HEK293 (cell line): Measurements from ENCODE around the gene DUSP14.

Experiments
- CTCF ChIA-PET: fragments of 350-600 bp; formaldehyde crosslinking; extraction: SDS; loops from one replicate; lab custom pipeline; 2021; ENCODE audit warnings: antibody characterized with exemption; lab: Yijun Ruan, JAX
- POLR2A ChIA-PET: fragments of 300-600 bp; formaldehyde crosslinking; extraction: SDS; loops from one replicate; lab custom pipeline; 2020; ENCODE audit warnings: antibody characterized with exemption, inconsistent platforms; lab: Yijun Ruan, JAX
- H3K27ac ChIP-seq: fragments of 200-500 bp; sonication (Bioruptor generic); 2 replicates; pipeline ENCODE4 v1.5.1; 2014; ENCODE audit warnings: low read depth, low read length, control low read depth, inconsistent platforms; ENCODE audit errors: extremely low read depth
- H3K36me3 ChIP-seq, 2 experiments: fragments of 200-500 bp in 1 of 2; sonication (Bioruptor generic) in 1 of 2; 1 replicate in 1 of 2; 2 replicates in 1 of 2; pipeline ENCODE4 v1.5.1; 2014 to 2017; ENCODE audit warnings: inconsistent platforms in 2 of 2, low read length in 2 of 2; ENCODE audit not compliant: control insufficient read depth in 2 of 2, insufficient read depth in 1 of 2
- H3K4me1 ChIP-seq: fragments of 200-500 bp; sonication (Bioruptor generic); 2 replicates; pipeline ENCODE4 v1.5.1; 2014; ENCODE audit warnings: mild to moderate bottlenecking, low read length, inconsistent platforms; ENCODE audit not compliant: control insufficient read depth, insufficient read depth
- H3K4me3 ChIP-seq: 2 replicates; pipeline ENCODE4 v1.5.1; 2011; ENCODE audit warnings: low read depth, mild to moderate bottlenecking, control low read depth, low read length, moderate library complexity
- H3K9me3 ChIP-seq: fragments of 200-500 bp; sonication (Bioruptor generic); 2 replicates; pipeline ENCODE4 v1.5.1; 2014; ENCODE audit warnings: low read depth, low read length, inconsistent platforms; ENCODE audit not compliant: control insufficient read depth, insufficient read depth
- ATF2 ChIP-seq: fragments of 450-650 bp; formaldehyde crosslinking; IDR thresholded peaks from 2 replicates; pipeline ENCODE4 v1.5.1; 2016; ENCODE audit warnings: missing biosample characterization, missing genetic modification characterization, low read depth
- GFI1B ChIP-seq: fragments of 450-650 bp; formaldehyde crosslinking; IDR thresholded peaks from 2 replicates; pipeline ENCODE4 v1.5.1; 2016; ENCODE audit warnings: missing biosample characterization, missing genetic modification characterization
- GLI2 ChIP-seq: fragments of 450-650 bp; formaldehyde crosslinking; IDR thresholded peaks from 2 replicates; pipeline ENCODE4; 2017; ENCODE audit warnings: missing biosample characterization, missing genetic modification characterization, low read depth, borderline replicate concordance
- PRDM1 ChIP-seq: fragments of 450-650 bp; formaldehyde crosslinking; IDR thresholded peaks from 2 replicates; pipeline ENCODE4; 2016; ENCODE audit warnings: missing biosample characterization, missing genetic modification characterization
- REST ChIP-seq: fragments of 450-650 bp; formaldehyde crosslinking; IDR thresholded peaks from 2 replicates; pipeline ENCODE4 v1.5.1; 2016; ENCODE audit warnings: missing biosample characterization, missing genetic modification characterization
- SCRT1 ChIP-seq: fragments of 450-650 bp; formaldehyde crosslinking; IDR thresholded peaks from 2 replicates; pipeline ENCODE4 v1.5.1; 2016; ENCODE audit warnings: missing biosample characterization, missing genetic modification characterization, borderline replicate concordance
- ZBTB17 ChIP-seq: fragments of 450-650 bp; formaldehyde crosslinking; IDR thresholded peaks from 2 replicates; pipeline ENCODE4 v1.5.1; 2016; ENCODE audit warnings: missing biosample characterization, missing genetic modification characterization
- ZBTB7A ChIP-seq: fragments of 450-650 bp; formaldehyde crosslinking; IDR thresholded peaks from 2 replicates; pipeline ENCODE4 v1.5.1; 2016; ENCODE audit warnings: low read depth, missing biosample characterization, missing genetic modification characterization
- ZFHX2 ChIP-seq: fragments of 450-650 bp; formaldehyde crosslinking; conservative IDR thresholded peaks from 2 replicates; pipeline ENCODE4 v1.5.1; 2016; ENCODE audit warnings: missing biosample characterization, missing genetic modification characterization
- ZNF175 ChIP-seq: fragments of 450-650 bp; formaldehyde crosslinking; IDR thresholded peaks from 2 replicates; pipeline ENCODE4 v1.5.1; 2016; ENCODE audit warnings: missing biosample characterization, missing genetic modification characterization
- ZNF280C ChIP-seq: fragments of 450-650 bp; formaldehyde crosslinking; IDR thresholded peaks from 2 replicates; pipeline ENCODE4 v1.5.1; 2016; ENCODE audit warnings: missing biosample characterization, missing genetic modification characterization
- ZNF391 ChIP-seq: fragments of 450-650 bp; formaldehyde crosslinking; IDR thresholded peaks from 2 replicates; pipeline ENCODE4 v1.5.1; 2016; ENCODE audit warnings: low read depth, missing biosample characterization, missing genetic modification characterization, borderline replicate concordance
- ZNF426 ChIP-seq: fragments of 450-650 bp; formaldehyde crosslinking; IDR thresholded peaks from 2 replicates; pipeline ENCODE4 v1.5.1; 2017; ENCODE audit warnings: missing biosample characterization, missing genetic modification characterization, mild to moderate bottlenecking, inconsistent platforms, moderate library complexity
- ZNF529 ChIP-seq: fragments of 450-650 bp; formaldehyde crosslinking; IDR thresholded peaks from 2 replicates; pipeline ENCODE4 v1.5.1; 2017; ENCODE audit warnings: missing genetic modification characterization, missing biosample characterization; ENCODE audit not compliant: insufficient replicate concordance
- ZNF544 ChIP-seq: fragments of 450-650 bp; formaldehyde crosslinking; IDR thresholded peaks from 2 replicates; pipeline ENCODE4 v1.5.0; 2017; ENCODE audit warnings: missing biosample characterization, missing genetic modification characterization
- ZNF580 ChIP-seq: fragments of 450-650 bp; formaldehyde crosslinking; IDR thresholded peaks from 2 replicates; pipeline ENCODE4 v1.5.1; 2016; ENCODE audit warnings: missing biosample characterization, missing genetic modification characterization
- ZNF621 ChIP-seq: fragments of 450-650 bp; formaldehyde crosslinking; IDR thresholded peaks from 2 replicates; pipeline ENCODE4 v1.5.1; 2017; ENCODE audit warnings: missing biosample characterization, missing genetic modification characterization
- ZNF629 ChIP-seq: fragments of 450-650 bp; formaldehyde crosslinking; IDR thresholded peaks from 2 replicates; pipeline ENCODE4 v1.5.1; 2017; ENCODE audit warnings: missing biosample characterization, missing genetic modification characterization
- ZNF660 ChIP-seq: fragments of 450-650 bp; IDR thresholded peaks from 2 replicates; pipeline ENCODE4 v1.5.1; 2018; ENCODE audit warnings: missing biosample characterization, mild to moderate bottlenecking, missing genetic modification characterization
- ZNF677 ChIP-seq: fragments of 450-650 bp; IDR thresholded peaks from 2 replicates; pipeline ENCODE4 v1.5.0; 2018; ENCODE audit warnings: missing biosample characterization, mild to moderate bottlenecking, missing genetic modification characterization, moderate library complexity
- ZNF707 ChIP-seq: fragments of 450-650 bp; formaldehyde crosslinking; IDR thresholded peaks from 2 replicates; pipeline ENCODE4 v1.5.1; 2016; ENCODE audit warnings: missing biosample characterization, missing genetic modification characterization
- ZNF777 ChIP-seq: fragments of 450-650 bp; formaldehyde crosslinking; IDR thresholded peaks from 2 replicates; pipeline ENCODE4 v1.5.1; 2017; ENCODE audit warnings: missing biosample characterization, missing genetic modification characterization, borderline replicate concordance
- ZSCAN4 ChIP-seq: fragments of 450-650 bp; formaldehyde crosslinking; IDR thresholded peaks from 2 replicates; pipeline ENCODE4 v1.5.1; 2017; ENCODE audit warnings: missing biosample characterization, missing genetic modification characterization
- ZSCAN5A ChIP-seq: fragments of 450-650 bp; formaldehyde crosslinking; IDR thresholded peaks from 2 replicates; pipeline ENCODE4 v1.5.1; 2016; ENCODE audit warnings: missing biosample characterization, missing genetic modification characterization

Gene DUSP14

GRCh38 chr17:37446027-37446426, 43.7 kb upstream of the DUSP14 start (continued):
- no peak for TF ChIP-seq ZBTB17
- no peak for TF ChIP-seq ZBTB7A (tag by site-specific recombination)
- TF ChIP-seq ZNF707: no peak
- TF ChIP-seq ZSCAN4 (tag by site-specific recombination): no peak
- no peak for TF ChIP-seq ZNF426 (tag by site-specific recombination)
- TF ChIP-seq PRDM1: peak; percentile 89
- peak; percentile 29; the same call in 1 of the 2 replicates for TF ChIP-seq ZNF391 (tag by site-specific recombination)
- no peak for TF ChIP-seq ZNF280C

- H3K4me1 ChIP-seq: peaks cover 6% of the 10 kb centered on the region; the same call in 1 of the 2 replicates
- no peak overlapping the region for H3K4me3 ChIP-seq
- POLR2A ChIA-PET: no interaction called here
- no peak overlapping the region for H3K27ac ChIP-seq
- TF ChIP-seq ZNF660 (tag by site-specific recombination) (no peak), REST (tag by site-specific recombination) (no peak), ZNF580 (tag by site-specific recombination) (no peak), GFI1B (tag by site-specific recombination) (peak; percentile 85), ZNF629 (tag by site-specific recombination) (0 out of 2 replicates have a peak, but pooled peaks have one; percentile 8)
- H3K9me3 ChIP-seq: no peaks in the 10 kb centered on the region
- CTCF ChIA-PET: interaction anchor here (0.9 to 1.1 kb wide), 2 partner anchors 9 to 17 kb away, joined by 3 to 5 read pairs; no protein-coding TSS in a partner anchor
- peaks cover 62 to 77% of the 10 kb centered on the region in 2 experiments for H3K36me3 ChIP-seq
Observed at GRCh38 chr17:37447641-37448040, 42.0 kb upstream of the DUSP14 start.

GRCh38 chr17:37450112-37450511, 39.6 kb upstream of the DUSP14 start:
- POLR2A ChIA-PET: interaction anchor here (0.5 kb wide), 1 partner anchor 33 kb away, joined by 3 read pairs; no protein-coding TSS in a partner anchor
- no peaks in the 10 kb centered on the region for H3K9me3 ChIP-seq
- H3K36me3 ChIP-seq: peaks cover 44 to 59% of the 10 kb centered on the region in 2 experiments
- peaks cover 6% of the 10 kb centered on the region; the same call in 1 of the 2 replicates for H3K4me1 ChIP-seq
- CTCF ChIA-PET: interaction anchor here (1.0 to 2.4 kb wide), 3 partner anchors 11 to 77 kb away, joined by 3 to 17 read pairs (median 4); no protein-coding TSS in a partner anchor
- no peak overlapping the region for H3K27ac ChIP-seq
- no peak overlapping the region for H3K4me3 ChIP-seq
- TF ChIP-seq ZNF677 (tag by site-specific recombination) (no peak), ATF2 (tag by site-specific recombination) (no peak), ZFHX2 (tag by site-specific recombination) (no peak), ZNF544 (tag by site-specific recombination) (no peak), ZNF621 (tag by site-specific recombination) (no peak), GLI2 (tag by site-specific recombination) (no peak), ZNF777 (tag by site-specific recombination) (no peak), SCRT1 (tag by site-specific recombination) (peak; percentile 84), ZNF529 (no peak), ZNF175 (no peak), ZSCAN5A (tag by site-specific recombination) (no peak)
